H9 (cell line): Measurements from ENCODE around the gene MYO1E. TPM values are rescaled to one million over a fixed set of nuclear protein-coding genes. Genes with fewer than 3 reads are reported as not detected.

Experiments used
- DNase-seq: peaks from one replicate; pipeline ENCODE4 v3.0.0-alpha.2; 2017
- H2AFZ ChIP-seq: one replicate; pipeline ENCODE4 v1.6.1; 2013; ENCODE audit warnings: mild to moderate bottlenecking, low read length, control low read depth, moderate library complexity
- H2AK5ac ChIP-seq: 2 replicates; pipeline ENCODE4 v1.6.1; 2013; ENCODE audit warnings: low read length, control low read depth, mixed read lengths; ENCODE audit not compliant: insufficient read length
- H2BK120ac ChIP-seq: one replicate; pipeline ENCODE4 v1.6.1; 2013; ENCODE audit warnings: low read depth, mild to moderate bottlenecking, low read length, control low read depth, inconsistent platforms; ENCODE audit not compliant: poor library complexity, severe bottlenecking
- H2BK12ac ChIP-seq: 2 replicates; pipeline ENCODE4 v1.6.1; 2013; ENCODE audit warnings: low read length, control low read depth, mixed read lengths, low read depth; ENCODE audit not compliant: insufficient read length
- H2BK15ac ChIP-seq: 2 replicates; pipeline ENCODE4 v1.6.1; 2013; ENCODE audit warnings: low read depth, low read length, control low read depth
- H2BK20ac ChIP-seq: one replicate; pipeline ENCODE4 v1.6.1; 2013; ENCODE audit warnings: low read depth, mild to moderate bottlenecking, low read length, control low read depth, inconsistent platforms; ENCODE audit not compliant: poor library complexity, severe bottlenecking
- H2BK5ac ChIP-seq: 2 replicates; pipeline ENCODE4 v1.6.1; 2013; ENCODE audit warnings: low read length, control low read depth, mixed read lengths; ENCODE audit not compliant: insufficient read length
- H3K14ac ChIP-seq: 2 replicates; pipeline ENCODE4 v1.6.1; 2013; ENCODE audit warnings: low read length, control low read depth; ENCODE audit not compliant: insufficient read depth
- H3K18ac ChIP-seq: 2 replicates; pipeline ENCODE4 v1.6.1; 2013; ENCODE audit warnings: low read depth, mild to moderate bottlenecking, mixed read lengths, low read length, control low read depth; ENCODE audit not compliant: insufficient read length
- H3K23ac ChIP-seq: 2 replicates; pipeline ENCODE4 v1.6.1; 2013; ENCODE audit warnings: low read length, control low read depth, mixed read lengths, low read depth; ENCODE audit not compliant: insufficient read length
- H3K23me2 ChIP-seq: 2 replicates; pipeline ENCODE4 v1.6.1; 2013; ENCODE audit warnings: low read depth, mild to moderate bottlenecking, mixed read lengths, low read length, control low read depth; ENCODE audit not compliant: insufficient read length, poor library complexity, severe bottlenecking
- H3K27ac ChIP-seq: 2 replicates; pipeline ENCODE4 v1.5.1; 2013; ENCODE audit warnings: low read length, control low read depth, mixed read lengths, low read depth; ENCODE audit not compliant: insufficient read length
- H3K27me3 ChIP-seq: 2 replicates; pipeline ENCODE4 v1.6.1; 2013; ENCODE audit warnings: low read length, control low read depth, inconsistent platforms; ENCODE audit not compliant: insufficient read depth
- H3K4ac ChIP-seq: 2 replicates; pipeline ENCODE4 v1.6.1; 2013; ENCODE audit warnings: low read depth, mild to moderate bottlenecking, control low read depth, inconsistent platforms, low read length, moderate library complexity
- H3K4me1 ChIP-seq: 2 replicates; pipeline ENCODE4 v1.6.1; 2013; ENCODE audit warnings: low read length, control low read depth, inconsistent platforms; ENCODE audit not compliant: insufficient read depth
- H3K4me2 ChIP-seq: 2 replicates; pipeline ENCODE4 v1.6.1; 2013; ENCODE audit warnings: low read length, control low read depth, mixed read lengths; ENCODE audit not compliant: insufficient read length, insufficient read depth
- H3K56ac ChIP-seq: 2 replicates; pipeline ENCODE4 v1.6.1; 2013; ENCODE audit warnings: low read depth, mild to moderate bottlenecking, mixed read lengths, low read length, control low read depth; ENCODE audit not compliant: insufficient read length
- H3K79me1 ChIP-seq: 2 replicates; pipeline ENCODE4 v1.6.1; 2013; ENCODE audit warnings: low read depth, mild to moderate bottlenecking, moderate library complexity, low read length, control low read depth, inconsistent platforms; ENCODE audit not compliant: insufficient read depth, poor library complexity, severe bottlenecking
- H3K79me2 ChIP-seq: 2 replicates; pipeline ENCODE4 v1.6.1; 2013; ENCODE audit warnings: low read length, control low read depth, inconsistent platforms; ENCODE audit not compliant: insufficient read depth
- H3K9ac ChIP-seq: 2 replicates; pipeline ENCODE4 v1.6.1; 2013; ENCODE audit warnings: low read length, control low read depth, mixed read lengths; ENCODE audit not compliant: insufficient read length; ENCODE audit errors: extremely low read depth
- H3K9me3 ChIP-seq: one replicate; pipeline ENCODE4 v1.6.1; 2013; ENCODE audit warnings: low read depth, low read length, inconsistent platforms; ENCODE audit not compliant: control insufficient read depth
- H3T11ph ChIP-seq: one replicate; pipeline ENCODE4 v1.6.1; 2013; ENCODE audit warnings: mild to moderate bottlenecking, low read length, control low read depth, inconsistent platforms
- H4K20me1 ChIP-seq: one replicate; pipeline ENCODE4 v1.6.1; 2013; ENCODE audit not compliant: control insufficient read depth, insufficient read length, insufficient read depth
- H4K5ac ChIP-seq: 2 replicates; pipeline ENCODE4 v1.6.1; 2013; ENCODE audit warnings: low read depth, mild to moderate bottlenecking, mixed read lengths, low read length, control low read depth; ENCODE audit not compliant: insufficient read length
- H4K8ac ChIP-seq: replicated peaks from 2 replicates; pipeline ENCODE4 v1.6.1; 2013; ENCODE audit warnings: low read length, control low read depth, mixed read lengths, low read depth; ENCODE audit not compliant: insufficient read length
- H4K91ac ChIP-seq: 2 replicates; pipeline ENCODE4 v1.6.1; 2013; ENCODE audit warnings: low read depth, mild to moderate bottlenecking, moderate library complexity, mixed read lengths, low read length, control low read depth; ENCODE audit not compliant: insufficient read length
- H3K27ac Mint-ChIP-seq, 3 experiments: 2 replicates in 2 of 3; 3 replicates in 1 of 3; pipeline ENCODE4 v1.8.0; 2020 to 2021; ENCODE audit warnings: mixed read lengths in 3 of 3, mild to moderate bottlenecking in 1 of 3, moderate library complexity in 1 of 3
- H3K27me3 Mint-ChIP-seq: 2 replicates; pipeline ENCODE4 v1.8.0; 2021; ENCODE audit warnings: low read depth, mild to moderate bottlenecking, moderate library complexity, mixed read lengths
- H3K36me3 Mint-ChIP-seq, 3 experiments: 2 replicates in 2 of 3; 3 replicates in 1 of 3; pipeline ENCODE4 v1.8.0; 2020 to 2021; ENCODE audit warnings: low read depth in 3 of 3, mixed read lengths in 3 of 3; ENCODE audit not compliant: insufficient read depth in 1 of 3
- H3K4me1 Mint-ChIP-seq, 2 experiments: 2 replicates each; pipeline ENCODE4 v1.8.0; 2020; ENCODE audit warnings: mixed read lengths in 2 of 2
- H3K4me3 Mint-ChIP-seq, 2 experiments: 2 replicates in 1 of 2; 3 replicates in 1 of 2; pipeline ENCODE4 v1.8.0; 2020 to 2021; ENCODE audit warnings: mild to moderate bottlenecking in 2 of 2, mixed read lengths in 2 of 2, moderate library complexity in 1 of 2
- H3K9me3 Mint-ChIP-seq, 2 experiments: 2 replicates in 1 of 2; 3 replicates in 1 of 2; pipeline ENCODE4 v1.8.0; 2020; ENCODE audit warnings: mild to moderate bottlenecking in 2 of 2, mixed read lengths in 2 of 2, moderate library complexity in 1 of 2
- WGBS: extraction: QIAGEN DNeasy Blood & Tissue Kit; methylation state at CpG from one replicate; pipeline ENCODE4 v1.1.7; 2013; ENCODE audit warnings: missing lambda C conversion rate, low lambda C conversion rate, mixed read lengths; ENCODE audit not compliant: insufficient read length; ENCODE audit errors: extremely low coverage; 5-methylcytosine and 5-hydroxymethylcytosine counted together
- total RNA-seq: library from RNA; stranded (reverse); gene quantifications from 2 replicates; pipeline ENCODE4 v1.2.1, GENCODE V29; 2021
- TF ChIP-seq, protein P1 (sequence below): fragments of 200-600 bp; sonication (generic); conservative IDR thresholded peaks from 3 replicates; pipeline ENCODE4 v1.8.0; 2021; ENCODE audit warnings: antibody characterized with exemption, mild to moderate bottlenecking

MYO1E gene
- total RNA-seq, 1 experiment from 2014 or later: 235 TPM

GRCh38 chr15:59174835-59175831 is 197.5 kb downstream of the MYO1E start:
- peaks cover 10 to 74% (median 43%) of the 10 kb centered on the region in 3 experiments; a peak in 6 of 7 replicates for H3K36me3 Mint-ChIP-seq
- H3K4me1 ChIP-seq: 0 out of 2 replicates have a peak, but pooled peaks cover 2% of the 10 kb centered on the region
- no peak overlapping the region for H2BK5ac ChIP-seq
- H4K91ac ChIP-seq: no peak overlapping the region
- H3K18ac ChIP-seq: no peak overlapping the region
- H3K79me2 ChIP-seq: no peaks in the 10 kb centered on the region
- WGBS: no CpG with 5 or more reads among the region's 10 CpGs
- H3K9me3 ChIP-seq: no peaks in the 10 kb centered on the region
- H3K4ac ChIP-seq: no peak overlapping the region
- H3T11ph ChIP-seq: no peak overlapping the region
- no peak overlapping the region for H2AFZ ChIP-seq
- H4K8ac ChIP-seq: no peak overlapping the region
- no peaks in the 10 kb centered on the region for H4K20me1 ChIP-seq
- no peaks in the 10 kb centered on the region for H3K27me3 ChIP-seq
- H3K56ac ChIP-seq: no peak overlapping the region
- H3K79me1 ChIP-seq: no peaks in the 10 kb centered on the region
- peaks cover 7 to 9% of the 10 kb centered on the region in 2 experiments; a peak in 3 of 4 replicates for H3K4me1 Mint-ChIP-seq
- H2BK15ac ChIP-seq: no peak overlapping the region
- H3K23ac ChIP-seq: no peak overlapping the region
- H3K27ac ChIP-seq: no peak overlapping the region
- H2BK12ac ChIP-seq: no peak overlapping the region
- H3K9ac ChIP-seq: no peak overlapping the region
- no peak overlapping the region for H3K4me3 Mint-ChIP-seq
- H3K27ac Mint-ChIP-seq: peak overlapping the region; percentile 60 to 88 (median 76); a peak in 3 of 7 replicates
- no peak overlapping the region for H2BK20ac ChIP-seq
- H3K27me3 Mint-ChIP-seq: no peaks in the 10 kb centered on the region
- H3K23me2 ChIP-seq: no peaks in the 10 kb centered on the region
- H3K14ac ChIP-seq: no peak overlapping the region
- TF ChIP-seq, protein P1, sequence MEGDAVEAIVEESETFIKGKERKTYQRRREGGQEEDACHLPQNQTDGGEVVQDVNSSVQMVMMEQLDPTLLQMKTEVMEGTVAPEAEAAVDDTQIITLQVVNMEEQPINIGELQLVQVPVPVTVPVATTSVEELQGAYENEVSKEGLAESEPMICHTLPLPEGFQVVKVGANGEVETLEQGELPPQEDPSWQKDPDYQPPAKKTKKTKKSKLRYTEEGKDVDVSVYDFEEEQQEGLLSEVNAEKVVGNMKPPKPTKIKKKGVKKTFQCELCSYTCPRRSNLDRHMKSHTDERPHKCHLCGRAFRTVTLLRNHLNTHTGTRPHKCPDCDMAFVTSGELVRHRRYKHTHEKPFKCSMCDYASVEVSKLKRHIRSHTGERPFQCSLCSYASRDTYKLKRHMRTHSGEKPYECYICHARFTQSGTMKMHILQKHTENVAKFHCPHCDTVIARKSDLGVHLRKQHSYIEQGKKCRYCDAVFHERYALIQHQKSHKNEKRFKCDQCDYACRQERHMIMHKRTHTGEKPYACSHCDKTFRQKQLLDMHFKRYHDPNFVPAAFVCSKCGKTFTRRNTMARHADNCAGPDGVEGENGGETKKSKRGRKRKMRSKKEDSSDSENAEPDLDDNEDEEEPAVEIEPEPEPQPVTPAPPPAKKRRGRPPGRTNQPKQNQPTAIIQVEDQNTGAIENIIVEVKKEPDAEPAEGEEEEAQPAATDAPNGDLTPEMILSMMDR: peak; percentile 72
- H3K9me3 Mint-ChIP-seq: no peaks in the 10 kb centered on the region
- no peak overlapping the region for H2BK120ac ChIP-seq
- no peak overlapping the region for H2AK5ac ChIP-seq
- no peak overlapping the region for H4K5ac ChIP-seq
- H3K4me2 ChIP-seq: no peak overlapping the region
- peak; percentile 58 for DNase-seq
